K562 (cell line): ENCODE measurements around the gene PPP1R14B. TPM values are rescaled to one million over a fixed set of nuclear protein-coding genes. Genes with fewer than 3 reads are reported as not detected.

Experiments
- CHD2 ChIP-seq: IDR thresholded peaks from 2 replicates; pipeline ENCODE4 v1.6.1; 2011; ENCODE audit warnings: low read depth, low read length
- FOXJ2 ChIP-seq: fragments of 200-800 bp; sonication (Bioruptor generic); IDR thresholded peaks from 2 replicates; pipeline ENCODE4 v1.6.1; 2016; ENCODE audit warnings: missing genetic modification characterization, missing compliant biosample characterization
- GABPA ChIP-seq: fragments of 200-800 bp; sonication (Bioruptor generic); conservative IDR thresholded peaks from 2 replicates; pipeline ENCODE4 v1.6.1; 2016; ENCODE audit warnings: low read depth, missing genetic modification characterization, missing compliant biosample characterization
- HNRNPLL ChIP-seq: fragments of 200-400 bp; formaldehyde crosslinking; IDR thresholded peaks from 2 replicates; pipeline ENCODE4 v1.6.1; 2017; ENCODE audit warnings: low read length, low read depth, mild to moderate bottlenecking; ENCODE audit not compliant: poor library complexity, severe bottlenecking
- NFIC ChIP-seq: fragments of 450-650 bp; IDR thresholded peaks from 2 replicates; pipeline ENCODE4 v1.6.1; 2017; ENCODE audit warnings: mild to moderate bottlenecking, inconsistent platforms
- PCBP1 ChIP-seq: fragments of 200-400 bp; formaldehyde crosslinking; IDR thresholded peaks from 2 replicates; pipeline ENCODE4 v1.6.1; 2018; ENCODE audit warnings: mild to moderate bottlenecking, low read depth, low read length; ENCODE audit not compliant: poor library complexity, severe bottlenecking
- RBFOX2 ChIP-seq: fragments of 200-400 bp; formaldehyde crosslinking; IDR thresholded peaks from 2 replicates; pipeline ENCODE4 v1.6.1; 2017; ENCODE audit warnings: low read depth, mild to moderate bottlenecking, low read length, moderate library complexity
- RCOR1 ChIP-seq, 2 experiments: IDR thresholded peaks; 2 replicates each; pipeline ENCODE4 v1.6.1; 2012; ENCODE audit warnings: low read depth in 2 of 2, low read length in 2 of 2, borderline replicate concordance in 1 of 2, improper control_type of control experiment in 1 of 2
- THRAP3 ChIP-seq: fragments of 450-650 bp; IDR thresholded peaks from 2 replicates; pipeline ENCODE4 v1.6.1; 2016; ENCODE audit warnings: mild to moderate bottlenecking, inconsistent platforms, borderline replicate concordance
- ZNF175 ChIP-seq: fragments of 200-800 bp; sonication (Bioruptor generic); IDR thresholded peaks from 2 replicates; pipeline ENCODE4 v1.6.1; 2016; ENCODE audit warnings: low read depth, mild to moderate bottlenecking, missing genetic modification characterization, missing compliant biosample characterization
- ZNF384 ChIP-seq: IDR thresholded peaks from 2 replicates; pipeline ENCODE4 v1.6.1; 2012; ENCODE audit warnings: low read depth, low read length, improper control_type of control experiment
- ZNF639 ChIP-seq, 2 experiments: fragments of 200-800 bp in 1 of 2; sonication (Bioruptor generic) in 1 of 2; sonication (generic) in 1 of 2; formaldehyde crosslinking in 1 of 2; IDR thresholded peaks in 1 of 2; conservative IDR thresholded peaks in 1 of 2; 2 replicates each; pipeline versions ENCODE4 v1.5.0 to v1.6.1; 2016 to 2020; ENCODE audit warnings: missing compliant biosample characterization in 1 of 2, missing genetic modification characterization in 1 of 2, missing genetic modification reagents in 1 of 2
- polyA plus RNA-seq, 8 experiments: library from polyadenylated mRNA; depleted of rRNA in 4 of 8; stranded (reverse) in 5 of 8; unstranded in 3 of 8; fragments of >200 nt; fragmentation: Nextera tagmentation in 2 of 8; fragmentation: Illumina TruSeq in 1 of 8; extraction: Ambion mirVana in 2 of 8; extraction: Trizol in 1 of 8; gene quantifications; 2 replicates each; pipeline versions ENCODE4 v1.2.1 to v1.2.3, GENCODE V29; 2011 to 2014; ENCODE audit warnings: inconsistent platforms in 1 of 8, missing spikeins in 1 of 8
- total RNA-seq, 7 experiments: library from RNA; depleted of rRNA in 6 of 7; stranded (reverse); fragments of >200 nt in 6 of 7; fragmentation: Illumina TruSeq in 2 of 7; extraction: Trizol in 2 of 7; gene quantifications; 2 replicates each; pipeline versions ENCODE4 v1.2.1 to v1.2.3, GENCODE V29; 2011 to 2021; ENCODE audit warnings: low replicate concordance in 1 of 7
- TF ChIP-seq, protein P1 (sequence below): sonication (generic); formaldehyde crosslinking; IDR thresholded peaks from 2 replicates; pipeline ENCODE4 v1.8.1; 2023; ENCODE audit warnings: mild to moderate bottlenecking, missing genetic modification reagents
- TF ChIP-seq, protein P2 (sequence below): fragments of 450-650 bp; IDR thresholded peaks from 2 replicates; pipeline ENCODE4 v1.6.1; 2016; ENCODE audit warnings: antibody characterized with exemption
- TF ChIP-seq, protein P3 (sequence below): conservative IDR thresholded peaks from 2 replicates; pipeline ENCODE4 v1.6.1; 2011; ENCODE audit warnings: low read depth, mild to moderate bottlenecking, low read length; ENCODE audit not compliant: control insufficient read depth
- TF ChIP-seq, protein P4 (sequence below): sonication (generic); formaldehyde crosslinking; IDR thresholded peaks from 2 replicates; pipeline ENCODE4 v1.8.1; 2023; ENCODE audit warnings: mild to moderate bottlenecking, missing genetic modification reagents

Gene PPP1R14B
- total and polyA plus RNA-seq, 9 of the 15 experiments (the other 6 are each of a cell fraction or from before 2014, with no cell fraction given), result 7.7 to 566 (median 212) TPM

- no peak for TF ChIP-seq THRAP3
- TF ChIP-seq RBFOX2, result peak; percentile 86
- TF ChIP-seq PCBP1, result peak; percentile 71
- TF ChIP-seq, protein P1, sequence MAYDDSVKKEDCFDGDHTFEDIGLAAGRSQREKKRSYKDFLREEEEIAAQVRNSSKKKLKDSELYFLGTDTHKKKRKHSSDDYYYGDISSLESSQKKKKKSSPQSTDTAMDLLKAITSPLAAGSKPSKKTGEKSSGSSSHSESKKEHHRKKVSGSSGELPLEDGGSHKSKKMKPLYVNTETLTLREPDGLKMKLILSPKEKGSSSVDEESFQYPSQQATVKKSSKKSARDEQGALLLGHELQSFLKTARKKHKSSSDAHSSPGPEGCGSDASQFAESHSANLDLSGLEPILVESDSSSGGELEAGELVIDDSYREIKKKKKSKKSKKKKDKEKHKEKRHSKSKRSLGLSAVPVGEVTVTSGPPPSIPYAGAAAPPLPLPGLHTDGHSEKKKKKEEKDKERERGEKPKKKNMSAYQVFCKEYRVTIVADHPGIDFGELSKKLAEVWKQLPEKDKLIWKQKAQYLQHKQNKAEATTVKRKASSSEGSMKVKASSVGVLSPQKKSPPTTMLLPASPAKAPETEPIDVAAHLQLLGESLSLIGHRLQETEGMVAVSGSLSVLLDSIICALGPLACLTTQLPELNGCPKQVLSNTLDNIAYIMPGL (CRISPR knock-in tag), result 0 out of 2 replicates have a peak, but pooled peaks have one; percentile 27
- no peak for TF ChIP-seq ZNF384
- TF ChIP-seq CHD2, result no peak; the same call in 1 of the 2 replicates
- TF ChIP-seq, protein P2, sequence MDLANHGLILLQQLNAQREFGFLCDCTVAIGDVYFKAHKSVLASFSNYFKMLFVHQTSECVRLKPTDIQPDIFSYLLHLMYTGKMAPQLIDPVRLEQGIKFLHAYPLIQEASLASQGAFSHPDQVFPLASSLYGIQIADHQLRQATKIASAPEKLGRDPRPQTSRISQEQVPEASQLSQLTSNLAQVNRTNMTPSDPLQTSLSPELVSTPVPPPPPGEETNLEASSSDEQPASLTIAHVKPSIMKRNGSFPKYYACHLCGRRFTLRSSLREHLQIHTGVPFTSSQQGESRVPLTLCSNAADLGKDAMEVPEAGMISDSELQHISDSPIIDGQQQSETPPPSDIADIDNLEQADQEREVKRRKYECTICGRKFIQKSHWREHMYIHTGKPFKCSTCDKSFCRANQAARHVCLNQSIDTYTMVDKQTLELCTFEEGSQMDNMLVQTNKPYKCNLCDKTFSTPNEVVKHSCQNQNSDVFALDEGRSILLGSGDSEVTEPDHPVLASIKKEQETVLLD, result 0 out of 2 replicates have a peak, but pooled peaks have one; percentile 33
- 0 out of 2 replicates have a peak, but pooled peaks have one; percentile 33 for TF ChIP-seq NFIC
- TF ChIP-seq ZNF175, result no peak
- TF ChIP-seq, protein P3, sequence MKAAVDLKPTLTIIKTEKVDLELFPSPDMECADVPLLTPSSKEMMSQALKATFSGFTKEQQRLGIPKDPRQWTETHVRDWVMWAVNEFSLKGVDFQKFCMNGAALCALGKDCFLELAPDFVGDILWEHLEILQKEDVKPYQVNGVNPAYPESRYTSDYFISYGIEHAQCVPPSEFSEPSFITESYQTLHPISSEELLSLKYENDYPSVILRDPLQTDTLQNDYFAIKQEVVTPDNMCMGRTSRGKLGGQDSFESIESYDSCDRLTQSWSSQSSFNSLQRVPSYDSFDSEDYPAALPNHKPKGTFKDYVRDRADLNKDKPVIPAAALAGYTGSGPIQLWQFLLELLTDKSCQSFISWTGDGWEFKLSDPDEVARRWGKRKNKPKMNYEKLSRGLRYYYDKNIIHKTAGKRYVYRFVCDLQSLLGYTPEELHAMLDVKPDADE, result no peak; the same call in 1 of the 2 replicates
- peak; percentile 92 for TF ChIP-seq GABPA (tag)
- TF ChIP-seq FOXJ2 (tag), result no peak
- no peak for TF ChIP-seq HNRNPLL
- TF ChIP-seq, protein P4, sequence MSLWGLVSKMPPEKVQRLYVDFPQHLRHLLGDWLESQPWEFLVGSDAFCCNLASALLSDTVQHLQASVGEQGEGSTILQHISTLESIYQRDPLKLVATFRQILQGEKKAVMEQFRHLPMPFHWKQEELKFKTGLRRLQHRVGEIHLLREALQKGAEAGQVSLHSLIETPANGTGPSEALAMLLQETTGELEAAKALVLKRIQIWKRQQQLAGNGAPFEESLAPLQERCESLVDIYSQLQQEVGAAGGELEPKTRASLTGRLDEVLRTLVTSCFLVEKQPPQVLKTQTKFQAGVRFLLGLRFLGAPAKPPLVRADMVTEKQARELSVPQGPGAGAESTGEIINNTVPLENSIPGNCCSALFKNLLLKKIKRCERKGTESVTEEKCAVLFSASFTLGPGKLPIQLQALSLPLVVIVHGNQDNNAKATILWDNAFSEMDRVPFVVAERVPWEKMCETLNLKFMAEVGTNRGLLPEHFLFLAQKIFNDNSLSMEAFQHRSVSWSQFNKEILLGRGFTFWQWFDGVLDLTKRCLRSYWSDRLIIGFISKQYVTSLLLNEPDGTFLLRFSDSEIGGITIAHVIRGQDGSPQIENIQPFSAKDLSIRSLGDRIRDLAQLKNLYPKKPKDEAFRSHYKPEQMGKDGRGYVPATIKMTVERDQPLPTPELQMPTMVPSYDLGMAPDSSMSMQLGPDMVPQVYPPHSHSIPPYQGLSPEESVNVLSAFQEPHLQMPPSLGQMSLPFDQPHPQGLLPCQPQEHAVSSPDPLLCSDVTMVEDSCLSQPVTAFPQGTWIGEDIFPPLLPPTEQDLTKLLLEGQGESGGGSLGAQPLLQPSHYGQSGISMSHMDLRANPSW (CRISPR knock-in tag), result no peak
- TF ChIP-seq RCOR1 (IDR thresholded peaks at IDR 0.05; ENCODE audit: borderline replicate concordance in 1 of 2, low read depth in 2 of 2, low read length in 2 of 2), result no peak
- TF ChIP-seq ZNF639 (CRISPR knock-in tag; conservative IDR thresholded peaks at IDR 0.05 in 1 of 2, IDR thresholded peaks at IDR 0.05 in 1 of 2), result 0 out of 4 replicates have a peak, but pooled peaks of 1 of the 2 experiments have one; percentile 16
Measured at GRCh38 chr11:64225608-64226506, 20.9 kb downstream of the PPP1R14B start, which contains the start of the genes NUDT22 and TRPT1 (continued).
